OCI-LY7 (cell line): ENCODE data around the gene TM9SF4.

Experiments used
- CTCF ChIP-seq: fragments of 200-600 bp; sonication (generic); conservative IDR thresholded peaks from 2 replicates; pipeline ENCODE4 v1.5.1; 2014; ENCODE audit warnings: mild to moderate bottlenecking, antibody characterized with exemption, low read length, moderate library complexity, mixed read lengths
- EZH2phosphoT487 ChIP-seq: fragments of 200-600 bp; sonication (generic); IDR thresholded peaks from 2 replicates; pipeline ENCODE4 v1.6.1; 2018; ENCODE audit warnings: low read depth, borderline replicate concordance, mild to moderate bottlenecking, mixed run types, antibody characterized with exemption, low read length, moderate library complexity, mixed read lengths

DNA sequence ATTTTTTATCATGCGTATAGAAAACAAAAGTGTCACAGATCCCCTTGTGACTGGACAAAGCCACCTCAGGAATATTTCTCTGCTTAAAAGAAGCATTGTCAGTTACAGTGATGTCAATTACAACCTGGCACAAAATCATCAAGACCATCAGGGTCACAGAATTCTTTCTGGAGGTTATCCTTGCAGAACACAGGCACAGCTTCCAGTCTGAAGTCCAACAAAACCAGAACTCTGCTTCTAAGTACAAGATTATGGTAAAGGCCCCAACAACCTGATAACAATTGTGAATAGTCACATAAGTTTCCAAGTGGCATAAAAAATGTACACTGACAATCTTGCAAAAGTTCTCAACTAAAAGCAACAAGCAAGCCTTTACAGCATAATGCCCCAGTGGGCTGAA lies 77.0 kb downstream of the TM9SF4 start:
- TF ChIP-seq CTCF (no peak), EZH2phosphoT487 (no peak)
